Inflammatory macrophage treated with lipopolysaccharide for 1 hour (primary cell): ENCODE data around the gene EIF1.
"Not testable (repeated sequence)": the region's sequence is repeated elsewhere in the genome, so short reads cannot be mapped to it uniquely, and the experiment has no call there.

ENCODE experiments used
- DNase-seq, 2 donors: peaks; one replicate each; pipeline ENCODE4 v3.0.0-alpha.2; 2020 to 2022

The EIF1 gene

GRCh38 chr17:41679740-41680425 is 8.8 kb upstream of the EIF1 start:
- no peak for DNase-seq

- DNase-seq = no peak
Observed at GRCh38 chr17:41680426-41681040, 8.2 kb upstream of the EIF1 start.

- DNase-seq = no peak
Observed at GRCh38 chr17:41681776-41682175, 6.9 kb upstream of the EIF1 start.

- DNase-seq = peak; percentile 54 to 61
Observed at GRCh38 chr17:41682631-41683030, 6.1 kb upstream of the EIF1 start.

GRCh38 chr17:41683441-41684007 is 5.2 kb upstream of the EIF1 start:
- DNase-seq = no peak

- DNase-seq = no peak
Observed at GRCh38 chr17:41684035-41684434, 4.7 kb upstream of the EIF1 start.

- DNase-seq = not testable (repeated sequence)
Observed at GRCh38 chr17:41685753-41686152, 2.9 kb upstream of the EIF1 start.

GRCh38 chr17:41686281-41686680 is 2.4 kb upstream of the EIF1 start:
- DNase-seq = peak; percentile 64 to 65

- peak in 1 of 2 donors; percentile 37 for DNase-seq
Observed at GRCh38 chr17:41687828-41688640, 651 bp upstream of the EIF1 start.

GRCh38 chr17:41689497-41690299 is 1.0 kb downstream of the EIF1 start:
- peak; percentile 61 to 94 for DNase-seq

GRCh38 chr17:41690497-41690896 is 1.8 kb downstream of the EIF1 start:
- DNase-seq = no peak

GRCh38 chr17:41691031-41691777 is 2.5 kb downstream of the EIF1 start:
- no peak for DNase-seq

- no peak for DNase-seq
Observed at GRCh38 chr17:41692722-41693521, 4.2 kb downstream of the EIF1 start.

- DNase-seq = no peak
Observed at GRCh38 chr17:41695134-41695661, 6.5 kb downstream of the EIF1 start.

- DNase-seq = peak; percentile 76 to 92
Observed at GRCh38 chr17:41695954-41696757, 7.5 kb downstream of the EIF1 start.

GRCh38 chr17:41697122-41697962 is 8.7 kb downstream of the EIF1 start:
- DNase-seq = peak; percentile 87 to 94

GRCh38 chr17:41700843-41701242 is 12.2 kb downstream of the EIF1 start:
- DNase-seq = not testable (repeated sequence)

GRCh38 chr17:41702712-41703111 is 14.0 kb downstream of the EIF1 start:
- no peak for DNase-seq
